ENCODE measurements around the gene MGAT5. TPM values are rescaled to one million over a fixed set of nuclear protein-coding genes. Genes with fewer than 3 reads are reported as not detected.

The MGAT5 gene
- polyA plus RNA-seq, 3 donors from 2014 or later: 2.2 to 7.3 (median 4.0) TPM

GRCh38 chr2:134348760-134349159, 94.9 kb downstream of the MGAT5 start:
- H3K9me3 Mint-ChIP-seq: no peaks in the 10 kb centered on the region

GRCh38 chr2:134351016-134351415, 97.1 kb downstream of the MGAT5 start:
- Mint-ChIP-seq H3K27me3 (ENCODE audit: low read depth in 3 of 3) (no peaks in the 10 kb centered on the region), H3K27ac (no peak overlapping the region), H3K36me3 (peaks cover 26 to 39% (median 32%) of the 10 kb centered on the region in 3 donors), H3K4me1 (peaks cover 0 to 9% of the 10 kb centered on the region in 2 donors), H3K4me3 (no peak overlapping the region), H3K9me3 (no peaks in the 10 kb centered on the region)
- DNase-seq: no peak

More at GRCh38 chr2:134348760-134349159, 94.9 kb downstream of the MGAT5 start:
- H3K4me3 Mint-ChIP-seq: no peak overlapping the region
- H3K27ac Mint-ChIP-seq: no peak overlapping the region
- peaks cover 0 to 9% of the 10 kb centered on the region in 2 donors for H3K4me1 Mint-ChIP-seq
- H3K36me3 Mint-ChIP-seq: peaks cover 27 to 41% (median 32%) of the 10 kb centered on the region in 3 donors
- DNase-seq: no peak
- no peaks in the 10 kb centered on the region for H3K27me3 Mint-ChIP-seq (ENCODE audit: low read depth in 3 of 3)

GRCh38 chr2:134351899-134352298, 98.0 kb downstream of the MGAT5 start:
- peaks cover 29 to 43% (median 41%) of the 10 kb centered on the region in 3 donors for H3K36me3 Mint-ChIP-seq
- no peak overlapping the region for H3K27ac Mint-ChIP-seq

GRCh38 chr2:134352844-134353243, 99.0 kb downstream of the MGAT5 start:
- H3K4me3 Mint-ChIP-seq: no peak overlapping the region
- DNase-seq: no peak
- no peaks in the 10 kb centered on the region for H3K9me3 Mint-ChIP-seq
- no peaks in the 10 kb centered on the region for H3K27me3 Mint-ChIP-seq (ENCODE audit: low read depth in 3 of 3)
- peaks cover 33 to 43% (median 42%) of the 10 kb centered on the region in 3 donors for H3K36me3 Mint-ChIP-seq
- H3K27ac Mint-ChIP-seq: no peak overlapping the region
- peaks cover 0 to 7% of the 10 kb centered on the region in 2 donors for H3K4me1 Mint-ChIP-seq

More at GRCh38 chr2:134351899-134352298, 98.0 kb downstream of the MGAT5 start:
- H3K27me3 Mint-ChIP-seq (ENCODE audit: low read depth in 3 of 3): no peaks in the 10 kb centered on the region
- peaks cover 0 to 9% of the 10 kb centered on the region in 2 donors for H3K4me1 Mint-ChIP-seq
- no peak overlapping the region for H3K4me3 Mint-ChIP-seq
- H3K9me3 Mint-ChIP-seq: no peaks in the 10 kb centered on the region
- DNase-seq: no peak

- H3K4me3 Mint-ChIP-seq: no peak overlapping the region
- no peaks in the 10 kb centered on the region for H3K4me1 Mint-ChIP-seq
- no peaks in the 10 kb centered on the region for H3K9me3 Mint-ChIP-seq
- no peak overlapping the region for H3K27ac Mint-ChIP-seq
- no peaks in the 10 kb centered on the region for H3K27me3 Mint-ChIP-seq (ENCODE audit: low read depth in 3 of 3)
- peaks cover 34 to 48% (median 37%) of the 10 kb centered on the region in 3 donors for H3K36me3 Mint-ChIP-seq
- DNase-seq: no peak
Observed at GRCh38 chr2:134354611-134355010, 100.7 kb downstream of the MGAT5 start.

- no peaks in the 10 kb centered on the region for H3K9me3 Mint-ChIP-seq
- DNase-seq: no peak
- no peaks in the 10 kb centered on the region for H3K27me3 Mint-ChIP-seq (ENCODE audit: low read depth in 3 of 3)
- H3K36me3 Mint-ChIP-seq: peaks cover 25 to 50% (median 37%) of the 10 kb centered on the region in 3 donors
- no peaks in the 10 kb centered on the region for H3K4me1 Mint-ChIP-seq
- no peak overlapping the region for H3K4me3 Mint-ChIP-seq
- H3K27ac Mint-ChIP-seq: no peak overlapping the region
Observed at GRCh38 chr2:134357814-134358213, 103.9 kb downstream of the MGAT5 start.

GRCh38 chr2:134359367-134360081, 105.7 kb downstream of the MGAT5 start:
- H3K27ac Mint-ChIP-seq: no peak overlapping the region
- H3K9me3 Mint-ChIP-seq: no peaks in the 10 kb centered on the region
- H3K4me1 Mint-ChIP-seq: no peaks in the 10 kb centered on the region
- no peaks in the 10 kb centered on the region for H3K27me3 Mint-ChIP-seq (ENCODE audit: low read depth in 3 of 3)
- H3K4me3 Mint-ChIP-seq: no peak overlapping the region
- DNase-seq: no peak
- H3K36me3 Mint-ChIP-seq: peaks cover 29 to 61% (median 36%) of the 10 kb centered on the region in 3 donors

- Mint-ChIP-seq H3K4me3 (no peak overlapping the region), H3K27ac (no peak overlapping the region), H3K27me3 (ENCODE audit: low read depth in 3 of 3) (no peaks in the 10 kb centered on the region), H3K9me3 (no peaks in the 10 kb centered on the region), H3K4me1 (peaks cover 0 to 6% of the 10 kb centered on the region in 2 donors), H3K36me3 (peaks cover 25 to 62% (median 32%) of the 10 kb centered on the region in 3 donors)
- DNase-seq: no peak
Observed at GRCh38 chr2:134360745-134361487, 107.0 kb downstream of the MGAT5 start.

- H3K9me3 Mint-ChIP-seq: no peaks in the 10 kb centered on the region
- no peak overlapping the region for H3K27ac Mint-ChIP-seq
- no peaks in the 10 kb centered on the region for H3K27me3 Mint-ChIP-seq (ENCODE audit: low read depth in 3 of 3)
- H3K4me3 Mint-ChIP-seq: no peak overlapping the region
- DNase-seq: no peak
- H3K4me1 Mint-ChIP-seq: peaks cover 0 to 12% of the 10 kb centered on the region in 2 donors
- H3K36me3 Mint-ChIP-seq: peaks cover 18 to 57% (median 27%) of the 10 kb centered on the region in 3 donors
Observed at GRCh38 chr2:134361648-134362047, 107.8 kb downstream of the MGAT5 start.

- Mint-ChIP-seq H3K27me3 (ENCODE audit: low read depth in 3 of 3) (no peaks in the 10 kb centered on the region), H3K4me3 (no peak overlapping the region), H3K36me3 (peaks cover 17 to 57% (median 26%) of the 10 kb centered on the region in 3 donors), H3K9me3 (no peaks in the 10 kb centered on the region), H3K4me1 (peaks cover 0 to 12% of the 10 kb centered on the region in 2 donors), H3K27ac (no peak overlapping the region)
- no peak for DNase-seq
Observed at GRCh38 chr2:134362152-134362668, 108.3 kb downstream of the MGAT5 start.

- DNase-seq: no peak
- no peak overlapping the region for H3K27ac Mint-ChIP-seq
- H3K9me3 Mint-ChIP-seq: no peaks in the 10 kb centered on the region
- H3K4me3 Mint-ChIP-seq: no peak overlapping the region
- H3K36me3 Mint-ChIP-seq: peaks cover 17 to 57% (median 25%) of the 10 kb centered on the region in 3 donors
- peaks cover 0 to 12% of the 10 kb centered on the region in 2 donors for H3K4me1 Mint-ChIP-seq
- H3K27me3 Mint-ChIP-seq (ENCODE audit: low read depth in 3 of 3): peaks cover 0 to 2% (median 0%) of the 10 kb centered on the region in 3 donors
Observed at GRCh38 chr2:134362740-134363139, 108.9 kb downstream of the MGAT5 start.

- peaks cover 0 to 18% of the 10 kb centered on the region in 2 donors for H3K4me1 Mint-ChIP-seq
- no peak overlapping the region for H3K4me3 Mint-ChIP-seq
- DNase-seq: no peak
- no peaks in the 10 kb centered on the region for H3K9me3 Mint-ChIP-seq
- peaks cover 12 to 47% (median 17%) of the 10 kb centered on the region in 3 donors for H3K36me3 Mint-ChIP-seq
- peaks cover 0 to 3% (median 3%) of the 10 kb centered on the region in 3 donors for H3K27me3 Mint-ChIP-seq (ENCODE audit: low read depth in 3 of 3)
- no peak overlapping the region for H3K27ac Mint-ChIP-seq
Observed at GRCh38 chr2:134365356-134365755, 111.5 kb downstream of the MGAT5 start.

GRCh38 chr2:134366359-134366758, 112.5 kb downstream of the MGAT5 start:
- Mint-ChIP-seq H3K36me3 (peaks cover 16 to 38% (median 17%) of the 10 kb centered on the region in 3 donors), H3K4me3 (no peak overlapping the region), H3K9me3 (no peaks in the 10 kb centered on the region), H3K4me1 (peaks cover 0 to 18% of the 10 kb centered on the region in 2 donors), H3K27me3 (ENCODE audit: low read depth in 3 of 3) (peaks cover 0 to 3% (median 3%) of the 10 kb centered on the region in 3 donors), H3K27ac (no peak overlapping the region)
- no peak for DNase-seq

GRCh38 chr2:134367213-134367612, 113.3 kb downstream of the MGAT5 start:
- Mint-ChIP-seq H3K36me3 (peaks cover 12 to 35% (median 16%) of the 10 kb centered on the region in 3 donors), H3K27me3 (ENCODE audit: low read depth in 3 of 3) (peaks cover 0 to 3% (median 3%) of the 10 kb centered on the region in 3 donors), H3K9me3 (no peaks in the 10 kb centered on the region), H3K27ac (no peak overlapping the region), H3K4me1 (peaks cover 0 to 18% of the 10 kb centered on the region in 2 donors), H3K4me3 (no peak overlapping the region)
- no peak for DNase-seq

Measured in immature natural killer cell (primary cell).